ENCODE measurements around the gene CTAG2.
"Not testable (repeated sequence)": the region's sequence is repeated elsewhere in the genome, so short reads cannot be mapped to it uniquely, and the experiment has no call there.

The CTAG2 gene

DNA sequence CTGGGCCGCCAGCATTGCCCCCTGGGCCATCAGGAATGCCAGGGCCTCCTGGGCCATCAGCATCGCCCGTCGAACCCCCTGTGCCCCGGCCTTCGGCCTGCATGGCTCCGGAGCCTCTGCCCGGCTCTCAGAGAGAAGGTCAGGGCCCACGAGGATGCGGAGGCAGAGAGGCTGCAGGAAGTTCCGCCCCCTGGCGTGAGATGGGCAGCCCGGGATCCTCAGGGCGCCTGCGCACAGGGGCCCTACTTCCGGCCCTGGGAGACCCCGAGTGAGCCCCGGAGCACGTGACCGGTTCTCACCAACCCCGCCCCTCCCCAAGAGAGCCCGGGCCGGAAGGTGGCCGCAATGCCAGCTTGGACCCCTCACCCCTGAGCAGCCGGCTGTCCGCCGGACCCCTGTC, at the start of gene CTAG2:
Gene CTAG2 (minus strand): TSS at position 167 of the 400 bp plus-strand sequence. CDS start 64 bp downstream, at position 103.
- not testable (repeated sequence) for DNase-seq

DNA sequence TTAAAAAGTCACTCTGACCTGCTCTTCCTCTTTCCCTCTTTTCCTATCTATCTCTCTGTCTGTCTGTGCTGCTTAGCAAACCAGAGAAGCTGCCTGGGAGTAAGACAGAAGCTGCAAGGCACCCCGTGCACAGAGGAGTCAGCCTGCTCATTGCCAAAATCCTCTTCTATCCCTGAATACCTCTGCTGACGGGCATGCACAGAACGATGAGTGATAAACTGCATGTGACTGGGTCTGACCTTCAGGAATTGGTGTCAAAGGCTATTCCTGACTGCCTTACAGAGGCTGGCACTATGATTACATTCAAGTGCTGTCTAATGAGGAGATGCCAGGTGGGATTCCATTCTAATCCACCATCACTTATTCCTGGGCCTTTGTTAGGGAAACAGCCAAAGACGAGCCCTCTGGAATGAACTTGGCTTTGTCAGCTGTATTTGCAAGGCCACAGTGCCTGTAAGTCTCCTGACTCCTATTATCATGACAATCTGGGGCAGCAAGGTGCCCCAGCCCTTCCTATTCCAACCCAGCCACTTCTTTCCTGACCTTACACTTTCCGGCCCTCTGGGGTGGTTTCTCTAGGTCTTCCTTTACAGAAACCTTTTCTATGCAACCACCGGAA, 45.4 kb upstream of the CTAG2 start:
- DNase-seq: no peak

DNA sequence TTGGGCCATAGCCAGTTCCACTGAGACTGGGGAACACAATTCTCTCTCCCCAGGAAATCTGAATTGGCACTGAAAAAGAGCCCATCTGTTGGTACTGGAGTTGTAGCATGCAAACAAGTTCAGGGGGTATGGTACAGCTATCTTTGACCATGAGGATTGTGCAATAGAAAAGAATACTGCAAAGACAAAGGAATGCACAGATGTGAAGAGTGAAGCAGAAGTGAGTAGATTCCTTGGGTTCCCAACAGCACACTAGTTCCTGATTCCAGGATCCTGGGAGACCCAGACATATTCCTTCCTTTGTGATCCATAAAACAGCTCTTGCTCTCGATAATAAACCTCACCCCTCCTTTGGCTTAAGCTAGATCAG, 43.3 kb upstream of the CTAG2 start:
- DNase-seq: no peak

DNA sequence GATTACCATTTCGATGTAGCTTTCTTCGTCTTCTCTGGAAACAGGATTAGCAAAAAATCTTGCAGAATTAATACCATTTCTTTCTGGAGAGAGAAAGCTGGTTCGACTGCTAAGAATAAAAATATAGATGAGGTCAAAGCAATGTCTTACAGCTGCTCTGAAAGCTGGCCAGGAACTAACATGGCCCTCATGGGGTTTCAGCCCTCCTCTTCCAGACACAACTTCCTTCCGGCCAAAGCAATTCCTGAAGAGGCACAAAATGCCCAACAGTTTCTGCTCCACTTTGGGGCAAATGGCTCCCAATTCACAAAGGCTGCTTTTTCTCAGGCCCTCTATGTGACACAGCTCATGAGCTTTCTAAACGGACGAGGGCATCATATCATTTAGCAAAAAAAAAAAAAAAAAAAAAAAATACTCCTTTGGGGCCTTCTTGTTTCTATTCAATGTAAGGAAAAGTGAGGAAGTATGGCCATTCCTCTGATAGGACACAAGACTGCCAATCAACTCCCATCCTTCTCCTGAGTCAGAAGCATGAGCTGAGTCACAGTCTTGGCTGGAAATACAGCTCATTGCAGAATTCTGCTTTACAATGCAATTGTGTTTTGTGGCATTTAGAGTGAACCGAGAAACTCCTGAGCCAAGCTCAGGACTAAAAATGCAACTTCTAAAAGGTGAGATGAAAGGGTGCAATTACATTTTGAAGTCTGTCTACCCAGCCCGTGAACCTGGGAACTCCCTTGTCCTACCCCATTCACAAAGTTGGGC, 42.7 kb upstream of the CTAG2 start:
- no peak for DNase-seq

DNA sequence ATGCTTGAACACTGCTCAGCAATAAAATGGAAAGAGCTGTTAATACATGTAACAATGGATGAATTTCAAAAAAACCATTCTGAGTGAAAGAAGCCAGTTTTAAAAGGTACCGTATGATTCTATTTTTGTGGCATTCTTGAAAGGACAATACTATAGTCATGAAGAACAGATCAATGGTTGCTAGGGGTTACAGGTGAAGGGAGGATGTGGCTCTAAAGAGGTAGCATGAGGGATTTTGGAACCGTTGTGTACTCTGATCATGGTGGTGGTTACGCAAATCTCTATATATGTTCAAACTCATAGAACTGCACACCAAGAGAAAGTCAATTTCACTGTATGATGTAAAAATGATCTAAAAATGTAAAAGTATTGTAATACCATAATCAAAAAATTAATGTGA, 40.0 kb upstream of the CTAG2 start:
- no peak for DNase-seq

DNA sequence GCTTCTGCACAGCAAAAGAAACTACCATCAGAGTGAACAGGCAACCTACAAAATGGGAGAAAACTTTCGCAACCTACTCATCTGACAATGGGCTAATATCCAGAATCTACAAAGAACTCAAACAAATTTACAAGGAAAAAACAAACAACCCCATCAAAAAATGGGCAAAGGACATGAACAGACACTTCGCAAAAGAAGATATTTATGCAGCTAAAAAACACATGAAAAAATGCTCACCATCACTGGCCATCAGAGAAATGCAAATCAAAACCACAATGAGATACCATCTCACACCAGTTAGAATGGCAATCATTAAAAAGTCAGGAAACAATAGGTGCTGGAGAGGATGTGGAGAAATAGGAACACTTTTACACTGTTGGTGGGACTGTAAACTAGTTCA, 37.1 kb upstream of the CTAG2 start:
- DNase-seq: not testable (repeated sequence)

DNA sequence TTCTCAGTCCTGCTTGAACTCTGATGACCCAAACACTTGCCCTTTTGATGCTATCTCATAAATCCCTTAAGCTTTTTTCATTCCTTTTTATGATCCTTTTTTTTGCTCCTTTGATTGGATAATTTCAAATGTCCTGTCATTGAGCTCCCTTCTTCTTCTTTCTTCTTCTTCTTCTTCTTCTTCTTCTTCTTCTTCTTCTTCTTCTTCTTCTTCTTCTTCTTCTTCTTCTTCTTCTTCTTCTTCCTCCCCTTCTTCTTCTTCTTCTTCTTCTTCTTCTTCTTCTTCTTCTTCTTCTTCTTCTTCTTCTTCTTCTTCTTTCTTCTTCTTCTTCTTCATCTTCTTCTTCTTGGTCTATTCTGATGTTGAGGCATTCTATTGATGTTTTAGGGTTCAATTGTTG, 18.7 kb upstream of the CTAG2 start:
- not testable (repeated sequence) for DNase-seq

DNA sequence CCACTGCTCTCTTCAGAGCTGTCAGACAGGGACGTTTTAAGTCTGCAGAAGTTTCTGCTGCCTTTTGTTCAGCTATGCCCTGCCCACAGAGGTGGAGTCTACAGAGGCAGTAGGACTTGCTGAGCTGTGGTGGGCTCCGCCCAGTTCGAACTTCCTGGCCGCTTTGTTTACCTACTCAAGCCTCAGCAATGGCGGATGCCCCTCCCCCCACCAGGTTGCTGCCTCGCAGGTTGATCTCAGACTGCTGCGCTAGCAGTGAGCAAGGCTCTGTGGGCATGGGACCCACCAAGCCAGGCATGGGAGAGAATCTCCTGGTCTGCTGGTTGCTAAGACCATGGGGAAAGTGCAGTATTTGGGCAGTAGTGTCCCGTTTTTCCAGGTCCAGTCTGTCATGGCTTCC, 17.5 kb upstream of the CTAG2 start:
- DNase-seq: not testable (repeated sequence)

DNA sequence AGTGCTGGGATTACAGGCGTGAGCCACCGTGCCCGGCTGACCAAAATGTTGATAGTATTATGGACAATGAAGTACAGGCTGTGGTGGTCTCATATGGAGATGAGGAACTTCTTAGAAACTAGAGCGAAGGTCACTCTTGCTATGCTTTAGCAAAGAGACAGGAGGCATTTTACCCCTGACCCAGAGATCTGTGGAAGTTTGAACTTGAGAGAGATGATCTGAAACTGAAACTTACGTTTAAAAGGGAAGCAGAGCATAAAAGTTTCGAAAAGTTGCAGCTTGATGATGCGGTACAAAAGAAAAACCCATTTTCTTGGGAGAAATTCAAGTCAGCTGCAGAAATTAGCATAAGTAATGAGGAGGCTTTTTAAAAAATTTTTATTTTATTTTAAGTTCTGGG, 8.5 kb upstream of the CTAG2 start:
- no peak for DNase-seq

DNA sequence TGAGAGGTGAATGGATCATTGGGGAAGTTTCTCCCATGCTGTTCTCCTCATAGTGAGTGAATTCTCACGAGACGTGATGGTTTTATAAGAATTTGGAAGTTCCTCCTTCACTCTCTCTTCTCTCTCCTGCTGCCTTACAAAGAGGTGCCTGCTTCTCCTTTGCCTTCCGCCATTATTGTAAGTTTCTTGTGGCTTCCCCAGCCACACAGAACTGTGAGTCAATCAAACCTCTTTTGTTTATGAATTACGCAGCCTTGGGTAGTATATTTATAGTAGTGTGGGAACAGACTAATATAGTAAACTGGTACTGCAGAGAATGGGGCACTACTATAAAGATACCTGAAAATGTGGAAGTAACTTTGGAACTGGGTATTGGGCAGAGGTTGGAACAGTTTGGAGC, 7.8 kb upstream of the CTAG2 start:
- no peak for DNase-seq

DNA sequence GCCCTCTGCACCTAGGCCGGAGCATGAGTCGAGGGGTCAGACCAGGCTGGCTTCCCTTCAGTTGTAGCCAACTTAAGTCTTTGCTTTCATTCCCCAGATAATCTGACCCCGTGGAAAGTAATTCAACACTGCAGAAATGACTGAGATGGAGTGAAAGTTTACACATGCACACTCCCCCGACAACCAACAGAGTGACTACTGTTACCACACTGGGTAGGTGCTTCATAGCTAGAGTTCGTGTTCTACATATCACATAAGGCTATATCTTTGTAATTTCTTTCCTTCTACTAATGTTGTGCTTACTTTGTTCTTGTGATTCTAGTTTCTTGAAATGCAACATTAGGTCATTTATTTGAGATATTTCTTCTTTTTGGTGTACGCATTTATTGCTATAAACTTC, 7.2 kb upstream of the CTAG2 start:
- DNase-seq: no peak

DNA sequence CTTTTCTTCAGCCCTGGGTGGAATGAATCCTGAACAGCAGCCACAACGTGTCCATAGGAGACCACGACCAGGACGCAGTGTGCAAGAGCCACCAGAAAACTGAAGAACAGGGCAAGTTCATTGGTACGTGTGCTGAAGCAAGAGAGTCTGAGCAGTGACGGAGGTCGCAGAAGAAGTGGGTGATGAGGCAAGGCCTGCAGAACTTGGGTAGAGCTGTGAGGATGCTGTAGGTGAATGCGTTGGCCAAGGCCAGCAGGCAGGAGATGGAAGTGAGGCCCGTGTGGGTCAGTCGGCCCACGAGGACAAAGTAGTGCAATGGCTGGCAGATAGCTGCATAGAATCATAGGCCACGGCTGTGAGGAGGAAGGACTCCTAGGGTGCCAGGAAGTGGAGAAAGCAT, 5.6 kb upstream of the CTAG2 start:
- no peak for DNase-seq

DNA sequence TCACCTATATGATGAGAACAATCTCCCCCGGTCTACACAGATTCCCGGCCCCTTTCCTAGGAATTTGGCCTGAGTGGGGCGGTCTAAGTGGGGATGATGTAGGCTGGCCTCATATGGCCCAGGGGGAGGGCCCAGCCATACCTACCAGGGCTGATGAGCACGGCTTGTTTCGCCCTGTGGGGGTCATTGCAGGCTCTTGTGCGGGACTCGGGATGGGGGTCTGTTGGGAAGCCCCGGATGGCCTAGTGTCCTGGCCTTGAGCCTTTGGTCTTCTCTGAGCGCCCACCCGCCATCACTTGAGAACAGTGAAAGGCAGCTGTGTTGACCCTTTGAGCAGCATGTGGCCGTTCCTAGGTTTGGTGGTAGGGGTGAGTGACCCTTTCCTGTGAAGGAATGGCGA, 4.8 kb upstream of the CTAG2 start:
- no peak for DNase-seq

DNA sequence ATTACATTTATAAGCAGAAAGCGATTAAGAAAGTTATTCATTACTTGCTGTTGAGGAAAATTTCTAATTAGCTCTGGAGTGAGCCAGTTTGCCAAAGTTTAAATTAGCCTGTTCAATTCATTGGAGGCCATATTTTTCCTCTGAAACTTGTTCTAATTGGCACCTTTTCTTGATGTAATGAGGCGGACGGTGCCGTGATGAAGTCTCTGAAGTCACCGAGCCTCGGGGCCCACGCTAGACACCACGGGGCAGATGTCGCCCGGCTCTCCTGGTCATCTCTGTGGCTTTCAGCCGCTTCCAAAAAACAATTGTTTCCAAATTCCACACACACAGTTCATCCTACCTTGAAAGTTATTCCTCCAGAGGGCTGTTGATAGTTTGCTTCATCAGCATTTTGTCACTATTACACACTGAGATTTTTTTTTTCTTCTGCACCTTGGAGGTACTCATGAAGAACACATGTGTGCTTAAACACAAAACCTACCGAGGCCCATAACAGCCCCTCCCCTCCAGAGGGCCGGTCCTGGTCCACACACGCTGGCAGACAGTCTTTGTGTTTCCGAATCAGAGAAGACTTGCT, 3.9 kb upstream of the CTAG2 start:
- DNase-seq: no peak

DNA sequence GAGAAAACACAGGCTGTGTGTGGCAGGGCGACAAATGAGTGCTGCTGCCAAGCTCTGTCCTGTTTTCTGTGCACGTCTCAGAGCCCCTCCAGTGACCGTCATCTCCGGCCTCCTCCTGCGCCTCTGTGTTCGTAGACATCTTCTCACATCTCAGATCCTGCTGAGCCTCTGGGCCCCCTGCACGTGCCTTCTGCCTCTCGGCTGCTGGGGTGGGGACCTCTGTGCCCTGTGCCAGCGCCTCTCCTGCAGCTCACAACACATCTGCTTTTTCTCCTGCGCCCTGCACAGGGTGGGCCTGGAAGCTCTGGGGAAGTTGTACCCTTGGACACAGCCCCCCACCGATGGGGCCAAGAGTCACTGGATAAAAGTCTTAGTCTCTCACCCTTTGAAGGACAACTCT, 2.4 kb upstream of the CTAG2 start:
- DNase-seq: no peak

DNA sequence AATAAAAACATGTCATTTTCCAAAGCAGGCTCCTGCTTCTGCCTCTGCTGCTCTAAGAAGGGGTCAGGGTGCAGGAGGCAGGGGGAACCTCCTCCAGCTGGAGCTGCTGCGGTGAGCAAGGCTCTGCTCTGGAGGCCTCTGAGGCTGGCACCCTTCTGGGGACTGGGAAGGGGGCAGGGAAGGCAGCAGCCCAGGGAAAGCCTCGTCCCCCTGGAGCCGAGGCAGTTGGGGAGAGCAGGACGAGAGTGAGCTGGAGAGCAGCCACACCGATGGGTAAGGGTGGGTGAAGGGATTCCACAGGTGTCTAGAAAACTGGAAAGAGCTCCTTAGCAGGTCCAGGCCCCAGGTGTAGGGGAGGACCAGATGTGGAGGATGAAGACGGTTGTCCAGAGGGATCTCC, 2.0 kb upstream of the CTAG2 start:
- DNase-seq: no peak

DNA sequence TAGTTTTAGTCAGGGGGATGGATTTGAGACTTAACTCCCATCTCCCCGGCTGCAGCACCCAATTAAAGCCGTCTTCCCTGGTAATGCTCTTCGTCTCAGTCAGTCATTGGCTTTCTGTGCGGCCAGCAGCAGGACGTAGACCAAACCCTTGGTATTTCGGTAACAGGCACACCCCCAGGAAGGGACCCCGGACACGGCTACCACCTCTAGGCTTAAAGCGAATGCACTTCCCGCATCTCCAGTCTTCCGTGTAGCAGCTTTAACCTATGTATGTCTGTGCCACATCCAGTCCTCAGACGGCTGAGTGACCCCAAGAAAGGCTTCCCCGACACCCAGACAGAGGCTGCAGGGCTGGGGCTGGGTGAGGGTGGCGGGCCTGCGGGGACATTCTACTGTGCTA, 1.5 kb upstream of the CTAG2 start:
- no peak for DNase-seq

DNA sequence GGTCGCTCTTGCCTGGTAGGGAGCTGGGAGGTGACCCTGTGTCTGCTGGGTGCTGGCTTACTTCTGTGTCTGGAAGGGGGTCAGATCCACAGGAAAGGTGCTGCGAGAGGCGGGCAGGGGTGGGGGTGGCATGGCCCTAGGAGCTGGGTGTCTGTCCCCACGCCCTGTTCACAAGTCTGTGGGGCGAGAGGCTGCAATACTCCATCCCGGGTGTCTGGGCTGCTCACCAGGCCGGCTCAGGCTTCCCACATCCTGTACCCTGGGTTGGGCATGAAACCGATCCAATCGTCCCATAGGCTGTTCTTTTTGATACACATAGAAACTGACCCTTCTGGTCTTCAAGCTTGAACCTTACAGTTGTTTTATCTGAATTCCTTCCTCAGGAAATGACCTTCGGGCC, 993 bp upstream of the CTAG2 start:
- DNase-seq: no peak

DNA sequence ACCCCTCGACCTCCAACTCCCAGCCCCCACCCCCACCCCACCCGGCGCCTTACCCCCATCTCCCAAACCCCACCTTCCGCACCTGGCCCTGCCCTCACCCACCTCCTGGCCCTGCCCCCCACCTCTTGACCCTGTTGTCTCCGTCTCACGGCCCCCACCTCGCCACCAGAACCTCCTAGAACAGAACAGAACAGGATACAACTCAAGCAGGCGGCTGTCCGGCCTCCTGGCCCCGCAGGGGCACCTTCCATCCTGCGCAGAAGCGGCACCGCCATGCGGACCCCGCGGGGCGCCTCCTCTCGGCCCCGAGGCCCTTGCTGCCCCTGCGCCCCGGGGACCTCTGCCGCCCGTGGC, 354 bp downstream of the CTAG2 start:
- no peak for DNase-seq

DNA sequence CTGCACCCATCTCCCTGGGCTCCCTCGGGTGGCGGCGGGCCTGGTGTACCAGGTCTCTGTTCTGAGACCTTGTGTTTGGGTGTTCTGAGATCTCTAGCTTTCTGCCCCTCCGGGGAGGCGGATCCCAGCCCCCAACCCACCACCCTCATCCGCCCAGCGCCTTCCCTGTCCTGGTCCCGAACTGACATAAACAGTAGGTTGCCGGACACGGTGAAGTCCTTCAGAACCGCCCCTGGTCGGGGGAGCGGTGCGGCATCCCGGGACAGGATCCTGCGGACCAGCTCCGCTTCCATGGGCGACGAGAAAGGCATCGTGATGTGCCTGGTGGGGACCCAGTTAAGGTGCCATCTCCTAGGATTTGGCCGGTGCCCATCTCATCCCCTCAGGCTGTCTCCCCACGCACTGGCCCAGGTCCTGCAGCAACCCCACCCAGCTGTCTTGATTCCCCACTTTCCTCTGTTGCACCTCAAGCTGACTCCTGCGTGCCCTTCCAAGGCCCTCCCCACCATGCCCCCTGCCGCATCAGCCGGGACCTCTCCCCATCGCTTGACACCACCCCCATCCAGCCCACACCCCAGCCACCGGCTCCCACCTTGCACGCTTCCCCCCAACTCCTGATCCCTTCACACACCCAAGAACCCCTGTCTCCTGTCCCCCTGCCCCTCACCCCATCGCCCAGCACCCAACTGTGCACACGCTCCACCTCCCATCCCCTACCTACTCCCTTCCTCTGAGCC, 900 bp downstream of the CTAG2 start:
- no peak for DNase-seq

DNA sequence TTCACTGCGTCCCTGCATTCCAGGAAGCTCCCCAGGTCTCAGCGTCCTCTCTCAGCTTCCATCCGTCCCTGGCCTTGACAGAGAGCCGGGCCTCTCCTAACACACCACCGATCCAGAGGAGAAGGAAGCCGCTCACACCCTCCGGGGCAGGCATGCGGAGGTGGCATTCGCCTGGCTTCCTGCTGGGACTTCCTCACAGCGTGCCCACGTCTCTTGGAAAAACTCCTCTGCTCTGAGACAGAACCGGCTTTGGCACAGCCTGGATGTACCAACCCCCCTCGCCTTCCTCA, 3.2 kb downstream of the CTAG2 start:
- no peak for DNase-seq

DNA sequence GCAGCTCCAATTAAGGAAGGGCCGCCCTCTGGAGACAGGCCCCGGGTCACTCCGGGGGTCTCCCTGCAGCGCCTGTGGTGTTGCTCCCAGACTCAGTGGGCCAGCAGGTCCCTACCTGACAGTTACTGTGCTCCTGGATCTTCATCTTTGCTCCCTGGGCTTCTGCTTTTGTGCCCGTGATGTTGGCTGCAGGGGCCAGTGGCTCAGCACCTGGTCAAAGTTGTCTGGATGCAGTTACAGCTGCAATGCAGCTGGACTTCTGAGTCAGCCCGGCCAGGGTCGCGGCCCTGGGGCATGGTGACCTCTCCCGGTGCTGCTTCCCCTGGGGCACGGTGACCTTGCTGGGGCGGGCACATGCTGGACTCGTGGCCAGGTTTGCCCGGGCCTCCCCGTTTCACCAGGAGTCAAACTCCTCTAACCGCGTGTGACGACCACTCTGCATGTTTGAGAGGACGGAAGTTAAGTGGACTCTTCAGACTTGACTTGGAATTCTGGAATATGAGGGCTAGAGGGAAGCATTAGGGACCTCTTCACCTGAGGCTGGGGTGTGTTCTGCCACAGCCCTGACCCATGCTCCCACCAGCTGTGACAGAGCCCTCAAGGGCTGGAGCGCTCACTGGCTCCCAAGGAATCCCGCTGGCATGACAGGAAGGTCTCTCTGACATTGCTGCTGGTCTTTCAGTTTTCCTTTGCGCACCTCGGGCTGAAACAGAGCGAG, 3.7 kb downstream of the CTAG2 start:
- no peak for DNase-seq

Data from hypothalamus (tissue), 51 donors.